ENCODE results near the gene NOLC1. TPM values are rescaled to one million over a fixed set of nuclear protein-coding genes. Genes with fewer than 3 reads are reported as not detected.

Gene NOLC1
- total RNA-seq, 1 donor from 2014 or later, result 26.2 TPM

GRCh38 chr10:102148275-102148674 is 3.9 kb upstream of the NOLC1 start:
- intact Hi-C loops (cut with DNase I), result no loop called here

GRCh38 chr10:102150970-102151773 is 1.0 kb upstream of the NOLC1 start:
- DNase-seq (ENCODE audit: low spot score), result no peak
- intact Hi-C loops (cut with DNase I), result loop anchor here (1.0 to 5.0 kb wide), 2 partner anchors 18 to 271 kb away; partner anchors contain the start of genes FBXL15 and PPRC1

More at GRCh38 chr10:102148275-102148674, 3.9 kb upstream of the NOLC1 start:
- DNase-seq (ENCODE audit: low spot score), result no peak

- peak; percentile 81 for DNase-seq (ENCODE audit: low spot score)
- intact Hi-C loops (cut with DNase I), result loop anchor here (5.0 kb wide), 1 partner anchor 270 kb away; the partner anchor contains the start of gene FBXL15
These were observed 329 bp downstream of the NOLC1 start for GRCh38 chr10:102152545-102152890.

- intact Hi-C loops (cut with DNase I), result loop anchor here (5.0 kb wide), 1 partner anchor 269 kb away; the partner anchor contains the start of gene FBXL15
- no peak for DNase-seq (ENCODE audit: low spot score)
These were observed 968 bp downstream of the NOLC1 start for GRCh38 chr10:102153093-102153620.

- intact Hi-C loops (cut with DNase I), result loop anchor here (5.0 kb wide), 1 partner anchor 268 kb away; the partner anchor contains the start of gene FBXL15
- DNase-seq (ENCODE audit: low spot score), result no peak
These were observed 2.4 kb downstream of the NOLC1 start for GRCh38 chr10:102154466-102155116.

- intact Hi-C loops (cut with DNase I), result no loop called here
- DNase-seq (ENCODE audit: low spot score), result no peak
These were observed 5.0 kb downstream of the NOLC1 start for GRCh38 chr10:102157224-102157623.

- intact Hi-C loops (cut with DNase I), result no loop called here
- DNase-seq (ENCODE audit: low spot score), result no peak
These were observed 6.9 kb downstream of the NOLC1 start for GRCh38 chr10:102159051-102159597.

- intact Hi-C loops (cut with DNase I), result no loop called here
- no peak for DNase-seq (ENCODE audit: low spot score)
These were observed 7.6 kb downstream of the NOLC1 start for GRCh38 chr10:102159831-102160230.

- intact Hi-C loops (cut with DNase I), result no loop called here
- DNase-seq (ENCODE audit: low spot score), result no peak
These were observed 11.3 kb downstream of the NOLC1 start for GRCh38 chr10:102163342-102163989.

GRCh38 chr10:102167861-102168260 is 15.7 kb downstream of the NOLC1 start:
- DNase-seq (ENCODE audit: low spot score), result no peak
- intact Hi-C loops (cut with DNase I), result loop anchor here (2.0 to 5.0 kb wide), 3 partner anchors 59 to 234 kb away; partner anchors contain the start of gene ELOVL3

GRCh38 chr10:102170602-102171001 is 18.4 kb downstream of the NOLC1 start:
- intact Hi-C loops (cut with DNase I), result no loop called here

GRCh38 chr10:102172288-102172687 is 20.1 kb downstream of the NOLC1 start:
- DNase-seq (ENCODE audit: low spot score), result no peak
- intact Hi-C loops (cut with DNase I), result no loop called here

More at GRCh38 chr10:102170602-102171001, 18.4 kb downstream of the NOLC1 start:
- no peak for DNase-seq (ENCODE audit: low spot score)

- no peak for DNase-seq (ENCODE audit: low spot score)
- intact Hi-C loops (cut with DNase I), result no loop called here
These were observed 23.2 kb downstream of the NOLC1 start for GRCh38 chr10:102175415-102175814.

- intact Hi-C loops (cut with DNase I), result no loop called here
- no peak for DNase-seq (ENCODE audit: low spot score)
These were observed 32.4 kb downstream of the NOLC1 start for GRCh38 chr10:102184606-102185005.

- intact Hi-C loops (cut with DNase I), result no loop called here
- no peak for DNase-seq (ENCODE audit: low spot score)
These were observed 33.1 kb downstream of the NOLC1 start for GRCh38 chr10:102185272-102185671.

GRCh38 chr10:102185811-102186527 is 33.8 kb downstream of the NOLC1 start:
- intact Hi-C loops (cut with DNase I), result no loop called here
- no peak for DNase-seq (ENCODE audit: low spot score)

GRCh38 chr10:102188298-102188940 is 36.2 kb downstream of the NOLC1 start:
- no peak for DNase-seq (ENCODE audit: low spot score)
- intact Hi-C loops (cut with DNase I), result no loop called here
